Fibroblast of upper back skin (primary cell): ENCODE data around the gene BTBD7.

Experiments used
- DNase-seq: peaks from one replicate; pipeline ENCODE4 v3.0.0-alpha.2; 2013

The BTBD7 gene

GRCh38 chr14:93329965-93330608 lies 2.7 kb downstream of the BTBD7 start:
- no peak for DNase-seq

DNA sequence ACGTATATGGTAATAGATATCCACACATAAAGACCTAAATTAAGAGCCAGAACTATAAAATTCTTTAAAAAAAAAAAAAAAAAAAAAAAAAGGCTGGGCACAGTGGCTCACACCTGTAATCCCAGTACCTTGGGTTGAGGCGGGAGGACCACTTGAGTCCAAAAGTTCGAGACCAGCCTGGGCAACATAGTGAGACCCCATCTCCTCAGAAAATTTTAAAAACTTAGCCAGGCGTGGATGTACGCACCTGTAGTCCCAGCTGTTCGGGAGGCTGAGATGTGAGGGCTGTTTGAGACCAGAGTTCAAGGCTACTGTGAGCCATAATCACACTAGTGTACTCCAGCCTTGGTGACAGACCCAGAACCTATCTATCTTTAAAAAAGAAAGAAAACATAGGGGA lies 4.3 kb downstream of the BTBD7 start:
- no peak for DNase-seq

GRCh38 chr14:93326196-93326595 lies 6.6 kb downstream of the BTBD7 start:
- DNase-seq = no peak

DNA sequence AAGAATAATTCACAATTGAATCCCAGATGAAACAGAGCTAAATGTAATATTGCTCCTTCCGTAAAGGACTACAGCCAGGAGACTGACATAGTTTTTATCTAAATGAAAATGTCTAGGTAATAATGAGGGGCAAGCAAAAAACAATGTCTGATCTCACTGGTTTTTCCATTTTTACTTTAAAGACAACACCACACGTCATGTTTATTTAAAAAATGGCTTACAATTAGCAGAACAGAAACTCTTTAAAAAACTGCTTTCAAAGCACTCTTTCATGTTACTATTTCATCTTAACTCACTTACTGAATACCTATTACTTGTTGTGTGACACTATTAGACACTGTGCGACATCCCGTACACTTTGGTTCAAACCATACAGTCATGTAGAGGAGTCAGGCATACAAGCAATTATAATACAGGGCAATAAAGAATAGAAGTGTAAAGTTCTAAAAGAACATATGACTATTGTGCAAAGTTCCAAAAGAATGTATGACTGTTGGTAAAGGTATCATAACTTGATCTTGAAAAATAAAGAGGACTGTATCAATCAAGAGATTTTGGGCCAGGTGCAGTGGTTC lies 9.1 kb downstream of the BTBD7 start:
- DNase-seq = no peak

DNA sequence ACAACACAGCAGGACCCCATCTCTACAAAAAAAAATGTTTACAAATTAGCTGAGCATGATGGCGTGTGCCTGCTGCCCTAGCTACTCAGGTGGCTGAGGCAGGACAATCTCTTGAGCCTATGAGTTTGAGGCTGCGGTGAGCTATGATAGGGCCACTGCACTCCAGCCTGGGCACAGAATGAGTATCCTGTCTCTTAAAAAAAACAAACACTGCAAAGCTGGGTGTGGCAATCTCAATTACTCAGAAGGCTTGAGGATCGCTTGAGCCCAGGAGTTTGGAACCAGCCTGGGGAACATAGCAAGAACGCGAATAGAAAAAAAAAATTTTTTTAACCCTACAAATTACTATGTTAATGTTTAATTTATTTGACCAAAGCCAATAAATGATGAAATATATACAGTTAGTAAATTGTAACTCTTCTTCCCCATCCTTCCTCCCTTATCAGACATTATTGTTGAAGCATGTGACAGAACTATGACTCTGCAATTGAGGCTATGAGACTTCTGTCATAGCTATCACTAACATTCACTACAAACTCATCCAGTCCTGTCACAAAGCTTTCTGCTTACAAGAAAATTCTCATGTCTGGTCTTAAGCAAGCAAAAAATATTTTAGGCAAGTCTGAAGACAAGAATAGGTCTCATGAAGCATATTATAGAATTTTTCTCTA lies 9.8 kb downstream of the BTBD7 start:
- no peak for DNase-seq

DNA sequence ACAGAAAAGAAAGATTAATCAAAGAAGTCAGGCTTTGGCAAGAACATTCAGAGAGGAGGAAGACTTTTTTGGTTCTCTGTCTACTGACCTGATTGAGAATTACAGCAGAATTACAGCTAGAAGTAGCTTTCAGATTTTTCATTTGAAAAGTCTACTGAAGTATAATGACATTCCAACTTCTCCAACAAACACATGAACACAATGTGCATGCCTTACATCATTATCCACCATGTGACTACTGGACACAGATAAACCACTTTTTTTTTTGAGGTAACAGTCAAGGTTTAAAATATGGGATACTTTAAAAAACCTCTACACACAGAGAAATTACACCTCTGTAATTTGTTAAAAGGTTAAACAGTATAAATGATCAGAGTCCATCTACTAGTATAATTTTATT lies 12.3 kb downstream of the BTBD7 start:
- no peak for DNase-seq

- no peak for DNase-seq
Observed at GRCh38 chr14:93319958-93320357, 12.9 kb downstream of the BTBD7 start.

GRCh38 chr14:93319494-93319893 lies 13.3 kb downstream of the BTBD7 start:
- no peak for DNase-seq

- DNase-seq = no peak
Observed at GRCh38 chr14:93318927-93319326, 13.9 kb downstream of the BTBD7 start.

DNA sequence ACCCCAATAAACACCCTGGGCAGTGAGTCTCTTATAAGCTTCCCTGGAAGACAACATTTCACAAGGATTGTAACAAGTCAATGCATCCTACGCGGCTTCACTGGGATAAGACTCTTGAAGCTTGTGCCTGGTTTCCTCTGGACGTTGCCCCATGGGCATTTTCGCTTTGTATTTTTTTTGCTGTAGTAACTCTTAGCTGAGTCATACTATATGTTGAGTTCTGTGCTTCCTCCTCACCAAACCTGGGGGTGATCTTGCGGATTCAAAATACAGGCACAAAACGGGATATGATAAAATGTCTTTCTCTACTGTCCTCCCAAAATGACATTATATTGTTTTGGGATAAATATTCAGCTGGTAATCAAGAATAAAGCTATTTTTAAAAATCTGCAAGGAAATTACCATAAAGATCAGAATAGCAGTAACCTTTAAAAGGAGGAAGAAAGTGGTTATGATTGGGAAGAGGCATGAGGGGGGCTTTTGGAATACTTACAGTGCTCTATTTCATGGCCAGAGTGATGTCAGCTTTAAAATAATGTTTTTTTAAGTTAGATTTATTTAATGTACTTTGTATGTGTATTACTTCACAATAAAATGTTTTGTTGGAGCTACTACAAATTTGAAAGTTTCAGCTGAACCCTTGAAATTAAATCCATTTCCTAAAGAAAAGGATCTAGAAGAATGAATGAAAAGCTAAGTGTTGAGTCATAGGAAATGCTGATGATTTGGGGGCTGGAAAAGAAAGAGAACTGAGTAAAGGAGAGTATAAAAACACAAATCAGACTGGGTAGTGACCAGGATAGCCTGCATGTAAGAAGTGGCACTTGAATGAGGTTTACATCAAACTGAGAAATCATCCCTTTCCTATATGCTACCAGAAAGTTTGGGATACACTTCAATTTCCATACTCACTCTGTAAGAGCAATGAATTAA lies 14.7 kb downstream of the BTBD7 start:
- DNase-seq = peak; percentile 25

DNA sequence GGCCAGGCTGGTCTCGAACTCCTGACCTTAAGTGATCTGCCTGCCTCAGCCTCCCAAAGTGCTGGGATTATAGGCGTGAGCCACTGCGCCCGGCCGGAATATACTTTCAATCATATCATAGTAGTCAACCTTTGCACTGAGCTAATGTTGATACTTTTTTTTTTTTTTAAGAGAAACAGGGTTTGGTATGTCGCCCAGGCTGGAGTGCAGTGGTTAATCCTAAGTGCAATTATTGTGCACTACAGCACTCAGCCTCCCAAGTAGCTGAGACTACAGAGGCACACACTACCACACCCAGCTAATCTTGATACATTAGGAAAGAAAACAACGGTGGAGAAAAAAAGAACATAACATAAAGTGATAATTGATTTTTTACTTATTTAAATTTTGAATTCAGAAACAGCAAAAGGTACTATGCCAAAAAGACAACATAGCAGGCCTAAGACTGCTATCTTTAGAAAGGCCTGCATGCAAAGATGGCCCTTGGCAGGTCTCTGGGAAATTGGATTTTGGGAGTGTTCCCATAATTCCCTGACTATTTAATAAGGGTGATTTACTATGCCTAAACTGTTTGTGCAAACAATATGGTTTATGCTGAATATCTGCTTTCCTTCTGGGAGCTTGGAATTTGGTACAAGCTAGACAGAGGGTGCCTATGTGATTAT lies 15.5 kb downstream of the BTBD7 start:
- no peak for DNase-seq

GRCh38 chr14:93316716-93317115 lies 16.1 kb downstream of the BTBD7 start:
- no peak for DNase-seq

- DNase-seq = no peak
Observed at GRCh38 chr14:93315575-93315974, 17.3 kb downstream of the BTBD7 start.

DNA sequence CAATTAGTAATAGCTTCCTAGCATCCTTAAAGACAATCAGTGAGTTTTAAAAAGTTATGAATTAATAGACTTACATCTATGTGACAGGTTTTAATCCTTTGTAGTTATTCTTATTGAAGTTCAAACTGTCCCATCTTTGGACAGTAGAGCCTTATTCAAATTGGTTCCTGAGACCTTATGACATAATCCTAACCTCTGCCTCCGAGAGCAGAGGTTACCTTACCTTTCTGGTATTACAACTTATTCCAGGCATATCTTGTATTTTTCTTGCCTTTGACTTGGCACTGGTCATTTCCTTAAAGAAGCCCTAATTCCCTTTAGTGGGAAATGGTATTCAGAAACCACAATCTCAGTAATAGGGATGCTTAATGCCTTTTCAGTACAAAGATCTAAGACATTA lies 21.8 kb downstream of the BTBD7 start:
- DNase-seq = no peak

GRCh38 chr14:93309427-93309966 lies 23.3 kb downstream of the BTBD7 start:
- no peak for DNase-seq

DNA sequence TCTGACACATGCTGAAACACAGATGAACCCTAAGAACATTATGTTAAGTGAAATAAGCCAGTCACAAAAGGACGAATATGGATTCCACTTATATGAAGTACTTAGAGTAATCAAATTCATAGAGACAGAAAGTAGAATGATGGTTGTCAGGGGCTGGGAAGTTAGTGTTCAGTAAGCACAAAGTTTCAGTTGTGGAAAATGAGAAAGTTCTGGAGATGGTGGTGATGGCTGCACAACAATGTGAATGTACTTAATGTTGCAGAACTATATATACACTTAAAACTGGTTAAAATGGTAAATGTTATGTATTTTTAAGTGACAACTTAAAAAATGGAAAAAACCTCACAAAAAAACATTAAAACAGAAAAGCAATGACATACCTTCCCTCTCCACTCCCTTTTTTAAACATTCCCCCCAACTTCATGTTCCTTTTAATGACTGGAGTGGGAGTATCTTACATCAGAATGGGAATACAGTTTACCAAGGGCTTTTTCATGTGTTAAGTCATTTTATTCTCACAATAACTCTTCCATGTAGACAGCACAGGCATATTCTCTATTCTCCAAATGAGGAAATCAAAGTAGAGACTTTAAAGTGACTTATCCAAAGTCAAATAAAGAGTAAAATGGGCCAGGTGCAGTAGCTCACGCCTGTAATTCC lies 24.0 kb downstream of the BTBD7 start:
- no peak for DNase-seq

DNA sequence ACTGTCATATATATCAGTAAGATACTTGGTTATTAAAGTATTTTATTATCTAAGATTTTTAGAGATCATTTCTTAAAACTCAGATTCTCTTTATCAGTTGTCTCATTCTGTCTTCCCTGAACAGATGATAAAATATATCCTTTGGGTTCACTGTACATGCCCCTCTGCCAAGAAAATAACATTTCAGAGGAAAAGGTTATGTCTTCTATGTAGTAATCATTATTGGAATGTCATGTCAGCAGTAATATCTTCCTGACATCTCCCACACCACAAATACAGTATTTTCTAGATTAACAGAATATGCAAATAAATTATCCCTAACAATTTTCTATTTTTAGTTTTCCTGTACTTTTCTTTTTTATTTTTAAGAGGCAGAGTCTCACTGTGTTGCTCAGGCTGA lies 26.0 kb downstream of the BTBD7 start:
- no peak for DNase-seq

DNA sequence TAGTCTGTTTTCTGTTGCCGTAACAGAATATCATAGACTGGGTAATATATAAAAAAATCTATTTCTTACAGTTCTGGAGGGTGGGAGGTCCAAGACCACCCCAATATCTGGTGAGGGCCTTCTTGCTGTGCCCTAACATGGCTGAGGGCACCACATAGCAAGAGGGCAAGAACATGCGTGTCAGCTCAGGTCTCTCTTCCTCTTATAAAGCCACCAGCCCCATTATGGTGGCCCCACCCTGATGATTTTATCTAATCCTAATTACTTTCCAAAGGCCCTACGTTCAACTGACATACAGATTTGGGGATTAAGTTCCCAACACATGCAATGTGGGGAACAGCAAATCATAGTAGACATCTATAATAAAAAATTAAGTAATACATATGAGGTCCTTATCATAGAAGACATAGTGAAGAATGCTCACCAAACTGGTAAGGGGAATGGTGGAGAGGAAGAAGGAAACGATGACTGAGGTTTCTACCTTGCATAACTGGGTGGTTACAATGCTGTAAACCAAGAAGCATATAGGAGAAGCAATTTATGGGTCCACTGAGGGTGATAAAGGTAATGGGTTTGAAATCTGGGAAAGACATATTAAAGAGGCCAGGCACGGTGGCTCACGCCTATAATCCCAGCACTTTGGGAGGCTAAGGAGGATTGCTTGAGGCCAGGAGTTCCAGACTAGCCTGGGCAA lies 27.0 kb downstream of the BTBD7 start:
- DNase-seq = no peak

- peak; percentile 33 for DNase-seq
Observed at GRCh38 chr14:93304771-93305170, 28.1 kb downstream of the BTBD7 start.

- DNase-seq = no peak
Observed at GRCh38 chr14:93303659-93304058, 29.2 kb downstream of the BTBD7 start.
